Stimulated activated effector memory CD8-positive, alpha-beta T cell treated with anti-CD3 and anti-CD28 coated beads, Interleukin-12 subunit alpha, Interleukin-12 subunit beta, amount 100 ng/mL, for 72 hours (primary cell): Measurements from ENCODE around the gene SRBD1.

Source experiments
- ATAC-seq: fragments of 150-1000 bp; cut with Tn5 transposase; 2 replicates; pipeline ENCODE4 v1.10.0; 2021
- DNase-seq, 2 donors: peaks; one replicate each; pipeline ENCODE4 v3.0.0; 2021 to 2022; ENCODE audit warnings: low spot score in 2 of 2
- H3K27ac Mint-ChIP-seq: one replicate; pipeline ENCODE4 v1.8.0; 2022; ENCODE audit warnings: mild to moderate bottlenecking, mixed read lengths
- H3K36me3 Mint-ChIP-seq: one replicate; pipeline ENCODE4 v1.8.0; 2022; ENCODE audit warnings: mild to moderate bottlenecking, mixed read lengths
- H3K4me1 Mint-ChIP-seq: one replicate; pipeline ENCODE4 v1.8.0; 2022; ENCODE audit warnings: mixed read lengths
- H3K4me3 Mint-ChIP-seq: one replicate; pipeline ENCODE4 v1.8.0; 2022; ENCODE audit warnings: mild to moderate bottlenecking, mixed read lengths
- H3K9me3 Mint-ChIP-seq: one replicate; pipeline ENCODE4 v1.8.0; 2022; ENCODE audit warnings: mixed read lengths

Gene SRBD1

GRCh38 chr2:45418532-45418931 lies 192.5 kb downstream of the SRBD1 start:
- H3K4me3 Mint-ChIP-seq, result no peak overlapping the region
- no peak for DNase-seq
- no peaks in the 10 kb centered on the region for H3K9me3 Mint-ChIP-seq
- no peak for ATAC-seq
- H3K27ac Mint-ChIP-seq, result no peak overlapping the region
- peaks cover 32% of the 10 kb centered on the region for H3K36me3 Mint-ChIP-seq
- H3K4me1 Mint-ChIP-seq, result no peaks in the 10 kb centered on the region

GRCh38 chr2:45415534-45416123 lies 195.4 kb downstream of the SRBD1 start:
- ATAC-seq (no peak), DNase-seq (no peak)
- H3K9me3 Mint-ChIP-seq, result no peaks in the 10 kb centered on the region
- no peak overlapping the region for H3K27ac Mint-ChIP-seq
- H3K36me3 Mint-ChIP-seq, result peaks cover 55% of the 10 kb centered on the region
- no peak overlapping the region for H3K4me3 Mint-ChIP-seq
- no peaks in the 10 kb centered on the region for H3K4me1 Mint-ChIP-seq

DNA sequence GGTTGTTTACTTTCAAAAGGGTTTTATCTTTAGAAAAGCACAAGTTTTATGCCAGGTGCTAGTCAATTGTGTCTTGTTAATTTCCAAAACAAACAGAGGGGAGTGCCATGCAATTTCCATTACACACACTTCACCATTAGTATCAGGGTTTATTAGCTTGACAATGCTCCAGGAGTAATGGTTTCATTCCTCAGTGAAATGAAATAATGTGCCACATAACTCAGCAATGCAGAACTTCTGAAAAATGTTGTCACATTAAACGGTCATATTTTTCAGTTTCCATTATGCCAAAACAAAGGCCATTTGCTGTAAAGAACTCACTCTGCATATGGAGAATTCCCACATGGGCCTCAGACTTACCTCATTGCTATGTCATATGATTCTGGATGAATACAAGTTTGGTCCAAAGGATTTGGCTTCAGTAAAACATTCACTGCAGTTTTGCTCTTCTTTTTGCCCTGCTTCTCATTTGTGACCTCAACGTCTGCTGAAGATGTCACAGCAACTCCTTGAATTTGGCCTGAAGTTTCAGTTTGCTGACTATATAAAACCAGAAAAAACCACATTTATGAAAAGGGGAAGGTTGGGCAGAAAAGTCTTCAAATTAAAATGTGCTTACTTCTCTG lies 198.2 kb downstream of the SRBD1 start:
- H3K4me1 Mint-ChIP-seq, result no peaks in the 10 kb centered on the region
- no peak for DNase-seq
- no peaks in the 10 kb centered on the region for H3K9me3 Mint-ChIP-seq
- H3K36me3 Mint-ChIP-seq, result peaks cover 42% of the 10 kb centered on the region
- H3K4me3 Mint-ChIP-seq, result no peak overlapping the region
- ATAC-seq, result no peak
- no peak overlapping the region for H3K27ac Mint-ChIP-seq

GRCh38 chr2:45409677-45410076 lies 201.4 kb downstream of the SRBD1 start:
- H3K27ac Mint-ChIP-seq, result no peak overlapping the region
- ATAC-seq (no peak), DNase-seq (no peak)
- no peaks in the 10 kb centered on the region for H3K9me3 Mint-ChIP-seq
- peaks cover 30% of the 10 kb centered on the region for H3K36me3 Mint-ChIP-seq
- H3K4me1 Mint-ChIP-seq, result no peaks in the 10 kb centered on the region
- no peak overlapping the region for H3K4me3 Mint-ChIP-seq

DNA sequence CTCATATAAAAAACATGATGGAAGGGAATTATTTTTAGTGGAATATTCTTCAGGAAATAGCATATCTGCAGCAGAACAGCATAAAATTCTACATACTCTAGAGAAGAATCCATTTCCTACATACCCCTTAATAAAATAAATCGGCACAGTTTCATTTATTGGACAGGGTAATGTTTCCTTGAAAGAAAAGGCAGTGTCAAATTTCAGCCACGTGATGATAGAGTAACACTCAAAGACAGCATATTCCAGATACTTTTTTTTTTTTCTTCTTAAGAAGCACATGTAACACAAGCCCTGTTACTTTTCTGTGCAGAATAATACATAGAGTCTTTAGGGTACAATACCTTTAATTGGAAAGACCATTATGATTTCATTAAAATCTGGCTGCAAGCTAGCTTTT lies 204.4 kb downstream of the SRBD1 start:
- no peak for ATAC-seq
- Mint-ChIP-seq H3K27ac (no peak overlapping the region), H3K4me3 (no peak overlapping the region), H3K4me1 (no peaks in the 10 kb centered on the region), H3K36me3 (peaks cover 16% of the 10 kb centered on the region), H3K9me3 (no peaks in the 10 kb centered on the region)
- DNase-seq, result no peak

- no peak for ATAC-seq
- Mint-ChIP-seq H3K36me3 (no peaks in the 10 kb centered on the region), H3K4me3 (no peak overlapping the region), H3K9me3 (no peaks in the 10 kb centered on the region), H3K27ac (no peak overlapping the region), H3K4me1 (no peaks in the 10 kb centered on the region)
- no peak for DNase-seq
These were observed 206.2 kb downstream of the SRBD1 start for GRCh38 chr2:45404807-45405297.

DNA sequence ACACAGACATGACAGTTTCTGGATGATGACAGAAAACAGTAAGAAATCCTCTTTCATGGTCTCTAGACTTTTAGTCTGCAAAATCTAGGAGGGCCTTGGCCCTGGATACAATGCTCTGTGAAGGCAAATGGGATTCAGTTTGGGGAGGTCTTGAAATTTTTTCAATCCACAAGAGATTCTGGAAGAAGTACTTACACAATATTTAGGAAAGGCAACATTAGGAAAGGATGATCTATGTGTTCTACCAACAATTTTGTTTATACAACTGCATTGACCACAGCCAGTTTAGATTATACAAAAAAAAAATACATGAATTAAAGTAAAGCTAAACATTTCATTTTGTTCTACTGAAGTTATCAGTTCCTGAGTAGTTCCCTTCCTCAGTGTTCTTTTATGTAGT lies 208.0 kb downstream of the SRBD1 start:
- Mint-ChIP-seq H3K4me1 (no peaks in the 10 kb centered on the region), H3K27ac (no peak overlapping the region), H3K4me3 (no peak overlapping the region), H3K36me3 (no peaks in the 10 kb centered on the region), H3K9me3 (no peaks in the 10 kb centered on the region)
- ATAC-seq (no peak), DNase-seq (no peak)

DNA sequence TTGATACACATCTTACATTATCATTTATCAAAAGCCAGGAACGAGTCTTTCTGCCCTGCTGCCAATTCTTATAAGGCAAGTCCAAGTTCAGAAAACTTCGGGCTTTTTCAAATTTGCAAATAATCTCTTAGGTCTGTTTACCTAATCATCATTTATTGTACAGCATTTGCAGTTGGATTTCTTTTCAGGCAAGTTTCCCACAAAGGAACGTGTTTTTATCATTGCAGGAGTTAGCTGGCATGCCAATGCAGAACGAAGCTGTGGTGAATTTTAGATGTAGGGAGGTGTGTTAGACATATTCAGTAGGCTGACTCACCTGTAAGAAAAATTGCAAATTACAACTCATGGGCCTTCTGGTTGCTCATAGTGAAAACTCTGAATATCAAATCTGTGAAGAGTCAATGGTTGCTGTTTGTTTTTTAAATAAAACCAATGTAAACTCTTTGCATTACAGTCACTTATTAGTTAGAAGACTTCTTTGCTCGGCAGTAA lies 209.6 kb downstream of the SRBD1 start:
- H3K36me3 Mint-ChIP-seq, result no peaks in the 10 kb centered on the region
- no peaks in the 10 kb centered on the region for H3K4me1 Mint-ChIP-seq
- no peaks in the 10 kb centered on the region for H3K9me3 Mint-ChIP-seq
- DNase-seq (no peak), ATAC-seq (no peak)
- H3K4me3 Mint-ChIP-seq, result no peak overlapping the region
- H3K27ac Mint-ChIP-seq, result no peak overlapping the region

GRCh38 chr2:45399040-45399784 lies 211.9 kb downstream of the SRBD1 start:
- H3K9me3 Mint-ChIP-seq, result no peaks in the 10 kb centered on the region
- H3K27ac Mint-ChIP-seq, result no peak overlapping the region
- H3K4me3 Mint-ChIP-seq, result no peak overlapping the region
- H3K4me1 Mint-ChIP-seq, result no peaks in the 10 kb centered on the region
- ATAC-seq (no peak), DNase-seq (no peak)
- no peaks in the 10 kb centered on the region for H3K36me3 Mint-ChIP-seq

DNA sequence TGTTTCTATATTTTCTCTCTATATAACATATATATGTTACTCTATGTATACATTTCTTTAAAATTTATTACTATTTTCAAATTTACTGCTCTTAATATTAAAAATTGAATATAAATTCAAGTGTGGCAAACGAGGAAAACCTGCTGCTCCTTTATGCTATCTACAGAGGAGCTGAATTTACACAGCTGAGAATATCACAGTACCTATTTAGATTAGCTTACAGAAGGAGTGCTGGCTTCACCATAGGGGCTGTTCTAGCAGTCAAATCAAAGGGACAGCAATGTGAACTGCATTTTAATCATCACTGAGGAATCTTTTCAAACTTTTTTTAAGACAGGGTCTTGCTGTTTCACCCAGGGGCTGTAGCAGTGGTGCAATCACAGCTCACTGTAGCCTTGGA lies 213.8 kb downstream of the SRBD1 start:
- no peaks in the 10 kb centered on the region for H3K4me1 Mint-ChIP-seq
- no peaks in the 10 kb centered on the region for H3K36me3 Mint-ChIP-seq
- H3K9me3 Mint-ChIP-seq, result no peaks in the 10 kb centered on the region
- no peak for DNase-seq
- no peak overlapping the region for H3K4me3 Mint-ChIP-seq
- H3K27ac Mint-ChIP-seq, result no peak overlapping the region
- ATAC-seq, result no peak

DNA sequence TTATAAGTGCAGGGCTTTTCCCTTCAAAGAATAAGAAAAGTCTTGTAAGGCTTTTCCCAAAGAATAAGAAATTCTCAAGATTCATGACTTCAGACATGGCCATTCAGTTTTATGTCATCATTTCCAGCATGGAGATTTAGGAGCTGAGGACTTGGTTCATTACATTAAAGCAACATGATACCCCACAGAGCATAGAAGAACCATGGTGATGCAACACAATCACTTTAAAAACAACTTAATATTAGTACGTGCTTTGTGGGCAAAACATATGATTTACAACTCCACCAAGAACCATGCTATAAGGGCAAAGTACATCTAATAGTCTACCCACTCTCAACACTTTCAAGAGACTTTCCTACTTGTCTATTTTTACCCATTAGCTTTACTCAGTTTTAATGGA lies 214.4 kb downstream of the SRBD1 start:
- no peak overlapping the region for H3K27ac Mint-ChIP-seq
- no peaks in the 10 kb centered on the region for H3K36me3 Mint-ChIP-seq
- H3K4me1 Mint-ChIP-seq, result no peaks in the 10 kb centered on the region
- ATAC-seq (no peak), DNase-seq (no peak)
- H3K4me3 Mint-ChIP-seq, result no peak overlapping the region
- H3K9me3 Mint-ChIP-seq, result no peaks in the 10 kb centered on the region

DNA sequence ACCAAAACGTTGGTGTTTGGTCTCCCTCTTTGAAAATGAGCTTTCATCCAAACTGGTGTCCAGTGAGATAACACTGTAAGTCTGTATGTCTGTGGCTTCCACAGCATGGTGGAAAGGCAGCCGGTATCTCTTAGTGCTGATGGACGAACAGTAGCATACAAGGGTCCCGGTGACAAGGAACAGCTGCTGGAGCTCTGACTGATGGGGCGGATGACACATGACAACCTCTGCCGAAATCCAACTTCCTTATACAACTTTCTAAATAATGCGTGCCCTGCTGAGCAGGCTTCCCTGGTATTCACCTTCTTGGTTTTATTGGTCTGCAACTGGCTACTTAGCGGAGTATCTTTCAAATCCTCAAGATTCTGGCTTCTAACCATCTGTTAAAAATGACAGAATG lies 216.2 kb downstream of the SRBD1 start:
- DNase-seq (no peak), ATAC-seq (no peak)
- no peaks in the 10 kb centered on the region for H3K36me3 Mint-ChIP-seq
- no peak overlapping the region for H3K4me3 Mint-ChIP-seq
- no peak overlapping the region for H3K27ac Mint-ChIP-seq
- no peaks in the 10 kb centered on the region for H3K4me1 Mint-ChIP-seq
- H3K9me3 Mint-ChIP-seq, result no peaks in the 10 kb centered on the region

GRCh38 chr2:45394216-45394615 lies 216.9 kb downstream of the SRBD1 start:
- Mint-ChIP-seq H3K27ac (no peak overlapping the region), H3K4me3 (no peak overlapping the region), H3K4me1 (no peaks in the 10 kb centered on the region), H3K9me3 (no peaks in the 10 kb centered on the region), H3K36me3 (peaks cover 4% of the 10 kb centered on the region)
- ATAC-seq (no peak), DNase-seq (no peak)

DNA sequence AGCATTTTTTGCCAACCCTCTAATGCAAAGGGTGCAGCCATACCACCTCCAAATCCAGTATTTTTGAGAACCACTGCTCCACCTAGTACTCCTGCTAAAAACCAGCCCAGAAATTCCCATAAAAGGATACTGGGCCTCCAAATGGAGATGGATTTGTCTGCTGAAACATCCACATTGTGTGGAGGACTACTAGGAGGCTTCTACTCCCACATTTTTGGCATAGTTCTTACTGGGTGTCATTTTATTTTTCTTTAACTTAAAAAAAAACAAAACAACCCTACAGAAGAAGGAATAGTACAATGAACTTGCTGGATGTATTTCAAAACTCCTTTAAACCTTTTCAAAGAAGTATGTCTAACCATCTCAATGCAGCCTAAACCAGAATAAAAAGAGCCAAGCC lies 219.2 kb downstream of the SRBD1 start:
- Mint-ChIP-seq H3K27ac (no peak overlapping the region), H3K4me1 (no peaks in the 10 kb centered on the region), H3K36me3 (peaks cover 13% of the 10 kb centered on the region), H3K4me3 (no peak overlapping the region), H3K9me3 (no peaks in the 10 kb centered on the region)
- no peak for ATAC-seq
- DNase-seq, result no peak

DNA sequence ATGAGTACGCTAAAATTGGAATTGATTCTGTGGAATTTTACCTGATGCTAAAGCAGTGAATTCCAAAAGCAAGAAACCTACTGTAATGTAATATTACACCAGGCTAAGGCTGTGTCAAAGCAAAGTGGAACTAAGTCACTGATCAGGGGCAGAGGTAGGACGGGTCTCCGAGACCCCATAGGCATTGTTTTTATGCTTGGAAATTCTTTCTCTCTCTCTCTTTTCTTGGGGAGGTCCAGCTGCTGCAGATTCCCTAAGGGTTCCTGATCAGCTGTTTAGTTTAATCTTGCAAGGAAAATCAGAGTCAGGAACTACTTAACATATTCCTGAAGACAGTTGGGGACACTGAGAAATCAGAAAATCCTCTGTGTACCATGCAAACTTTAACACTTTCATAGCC lies 220.2 kb downstream of the SRBD1 start:
- no peaks in the 10 kb centered on the region for H3K9me3 Mint-ChIP-seq
- H3K4me1 Mint-ChIP-seq, result no peaks in the 10 kb centered on the region
- H3K36me3 Mint-ChIP-seq, result peaks cover 13% of the 10 kb centered on the region
- DNase-seq (no peak), ATAC-seq (no peak)
- no peak overlapping the region for H3K27ac Mint-ChIP-seq
- no peak overlapping the region for H3K4me3 Mint-ChIP-seq

- Mint-ChIP-seq H3K9me3 (no peaks in the 10 kb centered on the region), H3K4me1 (no peaks in the 10 kb centered on the region), H3K27ac (no peak overlapping the region), H3K36me3 (peaks cover 13% of the 10 kb centered on the region), H3K4me3 (no peak overlapping the region)
- no peak for ATAC-seq
- no peak for DNase-seq
These were observed 220.6 kb downstream of the SRBD1 start for GRCh38 chr2:45390441-45390840.
